Epithelial cell of proximal tubule (primary cell): ENCODE results near the gene POR. TPM values are rescaled to one million over a fixed set of nuclear protein-coding genes. Genes with fewer than 3 reads are reported as not detected.
"Not testable (repeated sequence)": the region's sequence is repeated elsewhere in the genome, so short reads cannot be mapped to it uniquely, and the experiment has no call there.

ENCODE experiments used
- DNase-seq: peaks from one replicate; pipeline ENCODE4 v3.0.0-alpha.2; 2011; ENCODE audit warnings: low read depth
- H3K4me3 ChIP-seq: 2 replicates; pipeline ENCODE4 v1.5.1; 2011; ENCODE audit warnings: low read depth, mild to moderate bottlenecking, low read length
- total RNA-seq: library from RNA; depleted of rRNA; stranded (reverse); fragments of >200 nt; gene quantifications from 2 replicates; pipeline ENCODE4 v1.2.3, GENCODE V29; 2015
- TF ChIP-seq, protein P1 (sequence below): conservative IDR thresholded peaks from 2 replicates; pipeline ENCODE4 v1.5.1; 2012; ENCODE audit warnings: low read depth, mild to moderate bottlenecking, low read length

Gene POR
- total RNA-seq, 1 donor from 2014 or later, result 83.0 TPM

DNA sequence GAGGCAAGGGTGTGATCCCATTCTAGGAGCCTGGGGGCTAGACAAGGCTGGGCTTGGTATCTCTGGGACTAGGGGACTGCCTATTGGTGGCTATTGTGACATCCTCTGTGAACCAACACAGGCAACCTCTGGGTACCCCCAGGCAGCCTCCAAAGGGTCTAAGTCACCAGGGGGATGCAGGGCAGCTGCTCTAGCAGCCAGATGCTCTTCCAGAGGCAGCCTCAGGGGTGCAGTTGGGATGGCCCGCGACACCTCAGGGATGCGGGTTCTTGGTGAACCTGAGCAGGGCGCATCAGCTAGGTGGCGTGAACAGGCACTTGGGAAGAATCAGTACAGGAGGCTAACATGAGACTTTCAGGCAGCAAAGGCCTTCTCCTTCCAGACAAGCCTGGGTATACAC is 81.0 kb downstream of the POR start:
- H3K4me3 ChIP-seq, result no peak overlapping the region
- TF ChIP-seq, protein P1, sequence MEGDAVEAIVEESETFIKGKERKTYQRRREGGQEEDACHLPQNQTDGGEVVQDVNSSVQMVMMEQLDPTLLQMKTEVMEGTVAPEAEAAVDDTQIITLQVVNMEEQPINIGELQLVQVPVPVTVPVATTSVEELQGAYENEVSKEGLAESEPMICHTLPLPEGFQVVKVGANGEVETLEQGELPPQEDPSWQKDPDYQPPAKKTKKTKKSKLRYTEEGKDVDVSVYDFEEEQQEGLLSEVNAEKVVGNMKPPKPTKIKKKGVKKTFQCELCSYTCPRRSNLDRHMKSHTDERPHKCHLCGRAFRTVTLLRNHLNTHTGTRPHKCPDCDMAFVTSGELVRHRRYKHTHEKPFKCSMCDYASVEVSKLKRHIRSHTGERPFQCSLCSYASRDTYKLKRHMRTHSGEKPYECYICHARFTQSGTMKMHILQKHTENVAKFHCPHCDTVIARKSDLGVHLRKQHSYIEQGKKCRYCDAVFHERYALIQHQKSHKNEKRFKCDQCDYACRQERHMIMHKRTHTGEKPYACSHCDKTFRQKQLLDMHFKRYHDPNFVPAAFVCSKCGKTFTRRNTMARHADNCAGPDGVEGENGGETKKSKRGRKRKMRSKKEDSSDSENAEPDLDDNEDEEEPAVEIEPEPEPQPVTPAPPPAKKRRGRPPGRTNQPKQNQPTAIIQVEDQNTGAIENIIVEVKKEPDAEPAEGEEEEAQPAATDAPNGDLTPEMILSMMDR, result no peak
- no peak for DNase-seq

DNA sequence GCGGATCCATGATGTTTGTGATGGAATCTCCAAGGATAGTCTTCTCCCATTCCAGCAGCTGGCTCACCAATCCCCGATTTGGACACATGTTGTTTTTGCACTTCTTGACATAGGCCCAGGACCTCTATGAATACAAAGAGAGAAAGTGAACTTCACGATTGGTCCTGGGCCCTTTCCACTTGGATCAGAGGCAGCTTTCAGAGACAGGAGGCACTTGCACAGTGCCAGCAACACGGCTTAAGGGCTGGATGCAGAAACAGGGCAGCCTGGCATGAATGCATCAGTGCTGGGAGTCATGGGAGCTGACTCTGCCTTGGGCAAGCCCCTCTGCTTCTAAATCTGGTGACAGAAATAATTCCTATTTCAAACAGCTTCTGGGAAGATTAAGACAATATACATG is 81.5 kb downstream of the POR start:
- no peak overlapping the region for H3K4me3 ChIP-seq
- TF ChIP-seq, protein P1, result no peak
- no peak for DNase-seq

DNA sequence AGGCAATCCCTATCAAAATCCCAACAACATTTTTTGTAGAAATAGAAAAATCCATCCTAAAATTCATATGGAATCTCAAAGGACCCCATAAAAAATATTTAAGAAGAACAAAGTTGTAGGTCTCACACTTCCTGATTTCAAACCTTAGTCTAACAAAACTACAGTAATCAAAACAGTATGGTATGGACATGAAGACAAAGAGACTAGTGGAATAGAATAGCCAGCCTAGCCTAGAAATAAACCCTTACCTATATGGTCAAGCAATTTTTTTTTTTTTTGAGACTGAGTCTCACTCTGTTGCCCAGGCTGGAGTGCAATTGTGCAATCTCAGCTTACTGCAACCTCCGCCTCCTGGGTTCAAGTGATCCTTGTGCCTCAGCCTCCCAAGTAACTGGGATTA is 83.1 kb downstream of the POR start:
- H3K4me3 ChIP-seq, result no peak overlapping the region
- TF ChIP-seq, protein P1, result no peak
- DNase-seq, result no peak

DNA sequence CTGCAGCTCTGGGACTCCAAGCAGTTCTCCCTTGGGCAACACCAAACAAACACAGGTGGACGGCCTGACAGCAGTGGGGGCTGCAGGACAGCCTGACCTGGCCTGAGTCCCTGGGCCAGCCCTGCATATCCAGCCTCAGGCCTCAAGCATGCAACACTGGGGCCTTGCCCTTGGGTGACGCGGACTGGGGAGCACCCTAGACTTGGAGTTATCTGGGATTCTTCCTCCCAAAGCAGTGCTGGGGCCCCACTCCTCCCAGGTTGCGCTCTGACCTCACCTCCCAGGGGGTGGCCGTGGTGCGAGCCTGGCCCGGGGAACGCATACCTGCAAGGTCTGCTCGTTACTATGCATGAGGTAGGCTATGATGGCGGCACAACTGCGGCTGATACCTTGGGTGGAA is 85.6 kb downstream of the POR start:
- TF ChIP-seq, protein P1, result no peak

DNA sequence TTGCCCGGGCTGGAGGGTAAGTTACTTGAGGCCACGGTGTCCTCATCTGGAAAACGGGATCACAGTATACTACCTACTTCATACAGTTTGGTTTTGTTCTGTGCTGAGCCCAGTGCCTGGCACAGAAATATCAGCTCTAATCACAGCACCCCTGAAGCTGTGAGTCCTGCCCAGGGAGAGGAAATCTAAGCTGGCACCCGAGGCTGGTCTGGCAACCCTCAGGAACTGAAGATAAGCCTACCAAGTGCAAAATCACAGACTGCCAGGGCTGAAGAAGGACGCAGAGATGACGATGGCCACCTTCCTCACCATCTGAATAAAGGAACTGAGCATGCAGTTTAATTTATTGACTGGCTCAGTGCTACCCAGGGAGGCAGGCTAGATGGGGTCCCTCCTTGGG is 87.2 kb downstream of the POR start:
- TF ChIP-seq, protein P1, result no peak
- no peak overlapping the region for H3K4me3 ChIP-seq
- DNase-seq, result no peak

More for the DNA sequence above, 85.6 kb downstream of the POR start:
- no peak overlapping the region for H3K4me3 ChIP-seq
- DNase-seq, result no peak

DNA sequence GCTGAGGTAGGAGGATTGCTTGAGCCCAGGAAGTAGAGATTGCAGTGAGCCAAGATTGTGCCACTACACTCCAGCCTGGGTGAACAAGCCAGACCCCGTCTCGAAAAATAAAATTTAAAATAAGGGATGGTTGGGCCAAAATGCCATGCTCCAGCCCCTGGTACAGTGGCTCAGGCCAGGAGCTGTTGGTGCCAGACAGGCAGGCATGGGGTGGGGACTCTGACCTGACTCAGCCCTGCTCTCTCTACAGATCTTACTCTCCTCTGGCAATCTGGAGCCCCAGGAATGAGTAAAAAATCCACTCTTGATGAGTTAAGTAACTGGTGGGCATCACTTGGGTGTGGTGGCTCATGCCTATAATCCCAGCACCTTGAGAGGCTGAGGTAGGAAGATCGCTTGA is 87.9 kb downstream of the POR start:
- DNase-seq, result no peak
- TF ChIP-seq, protein P1, result no peak
- no peak overlapping the region for H3K4me3 ChIP-seq

DNA sequence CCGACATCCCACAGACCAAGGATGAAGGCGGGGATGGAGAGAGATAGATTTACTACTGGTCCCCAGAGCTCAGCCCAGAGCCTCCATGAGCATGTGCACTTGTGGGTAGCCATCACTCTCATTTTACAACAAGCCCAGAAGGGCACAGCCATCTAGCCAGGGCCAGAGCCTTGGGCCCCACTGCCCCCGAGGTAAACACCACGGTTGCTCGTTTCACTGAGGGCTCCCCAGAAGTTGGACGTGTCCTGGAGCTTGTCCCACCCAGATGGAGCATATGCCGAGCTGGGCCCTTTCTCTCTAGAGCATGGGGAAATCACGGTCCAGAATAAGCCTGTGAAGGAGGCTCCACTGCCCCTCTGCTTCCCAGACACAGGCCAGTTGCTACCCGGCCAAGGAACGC is 88.4 kb downstream of the POR start:
- no peak for DNase-seq
- TF ChIP-seq, protein P1, result no peak
- no peak overlapping the region for H3K4me3 ChIP-seq

DNA sequence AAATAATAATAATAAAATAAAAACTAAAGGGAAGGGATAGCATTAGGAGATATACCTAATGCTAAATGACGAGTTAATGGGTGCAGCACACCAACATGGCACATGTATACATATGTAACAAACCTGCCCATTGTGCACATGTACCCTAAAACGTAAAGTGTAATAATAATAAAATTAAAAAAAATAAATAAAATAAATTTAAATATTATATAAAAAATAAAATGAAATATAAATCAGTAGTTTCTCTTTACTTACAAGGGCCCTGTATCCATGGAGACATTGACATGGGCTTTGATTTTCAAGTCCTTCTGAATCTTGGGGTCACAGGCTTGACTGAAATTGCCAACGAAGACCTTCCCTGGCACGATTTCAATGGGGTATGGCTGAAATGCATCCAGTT is 90.0 kb downstream of the POR start:
- not testable (repeated sequence) for H3K4me3 ChIP-seq, DNase-seq
